H1 (cell line): Measurements from ENCODE around the gene MIPOL1.

ENCODE experiments used
- CTCF ChIP-seq, 3 experiments: IDR thresholded peaks; 1 replicate in 2 of 3; 2 replicates in 1 of 3; pipeline versions ENCODE4 v1.5.1 to v1.6.1; 2011; ENCODE audit warnings: low read length in 3 of 3, mild to moderate bottlenecking in 3 of 3, inconsistent platforms in 2 of 3, low read depth in 1 of 3, moderate library complexity in 1 of 3; ENCODE audit not compliant: insufficient read depth in 1 of 3; ENCODE audit errors: control extremely low read depth in 1 of 3
- GABPA ChIP-seq: IDR thresholded peaks from 2 replicates; pipeline ENCODE4 v1.6.1; 2011; ENCODE audit warnings: mild to moderate bottlenecking, low read length, moderate library complexity, borderline replicate concordance; ENCODE audit not compliant: insufficient read depth
- POLR2A ChIP-seq, 2 experiments: IDR thresholded peaks; 1 replicate in 1 of 2; 2 replicates in 1 of 2; pipeline ENCODE4 v1.6.1; 2011; ENCODE audit warnings: low read depth in 2 of 2, low read length in 2 of 2, mild to moderate bottlenecking in 2 of 2; ENCODE audit errors: control extremely low read depth in 1 of 2
- POLR2AphosphoS5 ChIP-seq: IDR thresholded peaks from 2 replicates; pipeline ENCODE4 v1.6.1; 2011; ENCODE audit warnings: low read depth, low read length
- SIN3A ChIP-seq, 2 experiments: IDR thresholded peaks in 1 of 2; conservative IDR thresholded peaks in 1 of 2; 2 replicates each; pipeline ENCODE4 v1.6.1; 2011 to 2012; ENCODE audit warnings: low read length in 2 of 2, improper control_type of control experiment in 1 of 2, low read depth in 1 of 2, mild to moderate bottlenecking in 1 of 2
- TAF1 ChIP-seq: IDR thresholded peaks from 2 replicates; pipeline ENCODE4 v1.6.1; 2011; ENCODE audit warnings: mild to moderate bottlenecking, low read depth, low read length
- YY1 ChIP-seq: IDR thresholded peaks from 2 replicates; pipeline ENCODE4 v1.6.1; 2011; ENCODE audit warnings: low read depth, mild to moderate bottlenecking, low read length

DNA sequence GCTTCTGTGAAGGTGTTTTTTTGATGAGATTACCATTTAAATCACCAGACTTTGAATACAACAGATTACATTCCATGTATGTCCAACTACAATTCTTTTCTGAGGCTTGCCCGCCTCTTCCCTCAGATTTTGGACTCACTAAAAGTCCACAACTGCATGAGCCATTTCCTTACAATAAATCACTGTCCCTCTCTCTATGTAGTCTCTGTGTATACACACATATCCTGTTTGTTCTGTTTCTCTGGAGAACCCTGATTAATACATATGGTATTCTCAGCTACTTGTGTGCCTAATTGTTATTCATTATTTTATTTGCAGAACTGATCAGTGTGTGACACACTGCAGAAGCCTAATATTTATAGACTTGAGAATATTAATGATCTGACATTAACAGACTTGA is 2.4 kb upstream of the MIPOL1 start:
- no peak for TF ChIP-seq POLR2A (IDR thresholded peaks at IDR 0.05; ENCODE audit: control extremely low read depth in 1 of 2, low read depth in 2 of 2, low read length in 2 of 2)
- TF ChIP-seq TAF1: no peak
- no peak for TF ChIP-seq CTCF (IDR thresholded peaks at IDR 0.05; ENCODE audit: control extremely low read depth in 1 of 3, insufficient read depth in 1 of 3, low read depth in 1 of 3, low read length in 3 of 3)
- no peak for TF ChIP-seq YY1
- no peak for TF ChIP-seq SIN3A (conservative IDR thresholded peaks at IDR 0.05 in 1 of 2, IDR thresholded peaks at IDR 0.05 in 1 of 2; ENCODE audit: low read depth in 1 of 2, low read length in 2 of 2)
- TF ChIP-seq GABPA: no peak
- no peak for TF ChIP-seq POLR2AphosphoS5
